ENCODE data around the gene C17orf100. TPM values are rescaled to one million over a fixed set of nuclear protein-coding genes. Genes with fewer than 3 reads are reported as not detected.

C17orf100 gene
- total and polyA plus RNA-seq, 8 donors = 1.3 to 7.6 (median 5.6) TPM

DNA sequence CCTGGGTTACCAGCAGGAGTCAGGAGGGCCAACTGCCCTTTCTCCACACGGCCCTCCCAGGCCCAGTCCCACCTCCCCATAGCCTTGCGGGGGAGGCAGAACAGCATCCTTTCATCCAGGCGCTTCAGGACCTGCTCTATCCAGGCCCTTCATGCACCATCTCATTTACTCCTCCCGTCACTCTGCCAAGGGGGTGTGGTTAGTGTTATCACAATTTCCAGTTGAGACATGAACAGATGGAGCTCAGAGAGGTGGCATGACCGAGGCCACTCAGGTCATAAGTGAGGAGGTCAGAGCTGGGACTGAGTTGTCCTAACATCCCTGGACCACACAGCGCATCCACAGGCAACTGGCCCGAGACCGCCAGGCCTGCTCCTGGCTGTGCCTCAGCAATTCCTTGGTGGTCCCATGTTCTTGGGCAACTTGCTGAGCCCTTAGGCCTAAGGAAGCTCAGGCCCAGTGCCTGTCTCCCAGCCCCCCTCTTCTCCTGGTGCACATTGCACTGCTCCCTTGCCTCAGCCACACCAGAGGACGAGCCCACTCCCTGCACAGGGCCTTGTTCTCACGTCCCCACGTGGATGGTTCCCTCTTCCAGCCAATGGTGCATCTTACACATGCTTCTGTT is 23.8 kb downstream of the C17orf100 start:
- no peaks in the 10 kb centered on the region for H3K9me3 ChIP-seq

DNA sequence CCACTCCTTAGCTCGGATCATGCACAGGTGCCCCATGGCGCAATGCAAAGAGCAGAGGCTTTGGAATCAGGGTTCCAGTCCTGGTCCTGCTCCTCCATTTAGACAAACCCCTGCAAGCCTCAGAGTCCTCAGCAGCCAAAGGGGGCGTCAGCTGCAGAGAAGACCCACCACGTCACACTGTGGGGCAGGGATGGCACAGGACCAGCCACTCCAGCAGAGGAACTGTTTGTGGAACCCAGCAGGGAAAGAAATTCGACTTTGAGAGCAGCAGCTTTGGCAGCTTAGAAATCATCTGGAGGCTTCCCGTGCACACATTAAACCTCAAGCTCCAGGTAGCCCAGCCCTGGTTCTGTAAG is 25.2 kb downstream of the C17orf100 start:
- H3K4me3 ChIP-seq = no peak overlapping the region
- H3K27ac ChIP-seq = no peak overlapping the region
- no peaks in the 10 kb centered on the region for H3K9me3 ChIP-seq
- DNase-seq = no peak
- H3K4me1 ChIP-seq = no peaks in the 10 kb centered on the region
- peaks cover 0 to 57% of the 10 kb centered on the region in 2 donors for H3K27me3 ChIP-seq
- intact Hi-C loops (cut with DNase I) = no loop called here
- TF ChIP-seq, protein P1, sequence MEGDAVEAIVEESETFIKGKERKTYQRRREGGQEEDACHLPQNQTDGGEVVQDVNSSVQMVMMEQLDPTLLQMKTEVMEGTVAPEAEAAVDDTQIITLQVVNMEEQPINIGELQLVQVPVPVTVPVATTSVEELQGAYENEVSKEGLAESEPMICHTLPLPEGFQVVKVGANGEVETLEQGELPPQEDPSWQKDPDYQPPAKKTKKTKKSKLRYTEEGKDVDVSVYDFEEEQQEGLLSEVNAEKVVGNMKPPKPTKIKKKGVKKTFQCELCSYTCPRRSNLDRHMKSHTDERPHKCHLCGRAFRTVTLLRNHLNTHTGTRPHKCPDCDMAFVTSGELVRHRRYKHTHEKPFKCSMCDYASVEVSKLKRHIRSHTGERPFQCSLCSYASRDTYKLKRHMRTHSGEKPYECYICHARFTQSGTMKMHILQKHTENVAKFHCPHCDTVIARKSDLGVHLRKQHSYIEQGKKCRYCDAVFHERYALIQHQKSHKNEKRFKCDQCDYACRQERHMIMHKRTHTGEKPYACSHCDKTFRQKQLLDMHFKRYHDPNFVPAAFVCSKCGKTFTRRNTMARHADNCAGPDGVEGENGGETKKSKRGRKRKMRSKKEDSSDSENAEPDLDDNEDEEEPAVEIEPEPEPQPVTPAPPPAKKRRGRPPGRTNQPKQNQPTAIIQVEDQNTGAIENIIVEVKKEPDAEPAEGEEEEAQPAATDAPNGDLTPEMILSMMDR (IDR thresholded peaks at IDR 0.05) = no peak
- ATAC-seq = no peak
- H3K36me3 ChIP-seq = no peaks in the 10 kb centered on the region

More for the DNA sequence above, 23.8 kb downstream of the C17orf100 start:
- no peaks in the 10 kb centered on the region for H3K36me3 ChIP-seq
- H3K27ac ChIP-seq = no peak overlapping the region
- intact Hi-C loops (cut with DNase I) = no loop called here
- DNase-seq (no peak), ATAC-seq (no peak)
- peaks cover 0 to 42% of the 10 kb centered on the region in 2 donors for H3K27me3 ChIP-seq
- H3K4me1 ChIP-seq = no peaks in the 10 kb centered on the region
- H3K4me3 ChIP-seq = no peak overlapping the region
- TF ChIP-seq, protein P1 (IDR thresholded peaks at IDR 0.05) = no peak

DNA sequence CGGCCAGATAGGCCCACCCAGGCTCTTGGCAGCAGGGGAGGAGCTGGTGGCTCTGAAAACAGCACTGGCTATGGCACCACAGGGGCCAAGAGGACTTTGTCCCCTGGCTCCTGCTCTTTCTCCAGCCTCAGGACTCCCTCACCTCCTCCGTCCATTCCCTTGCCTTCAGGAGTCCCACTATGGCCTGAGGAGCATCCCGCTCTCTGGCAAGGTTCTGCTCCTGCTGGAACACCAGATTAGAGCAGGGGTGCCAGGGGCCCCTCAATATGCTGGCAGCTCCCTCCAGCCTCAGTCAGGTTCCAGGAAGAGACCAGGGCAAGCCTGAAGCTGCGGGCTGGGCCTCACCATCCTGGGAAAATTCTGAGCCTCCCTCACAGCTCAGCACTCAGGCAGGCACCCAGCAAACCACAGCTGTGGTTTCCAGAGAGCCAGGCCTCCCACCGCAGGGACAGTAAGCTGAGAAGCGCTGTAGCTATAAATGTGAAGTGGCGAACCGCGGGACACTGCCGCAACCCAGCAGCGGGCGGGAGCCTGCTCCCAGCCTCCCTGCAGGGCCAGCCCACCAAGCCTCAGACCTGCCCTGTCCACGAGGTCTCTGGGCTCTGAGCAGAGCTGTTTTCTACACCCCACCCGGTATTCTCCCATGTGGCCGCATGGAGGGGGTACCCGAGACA is 25.7 kb downstream of the C17orf100 start:
- intact Hi-C loops (cut with DNase I) = no loop called here
- ATAC-seq (no peak), DNase-seq (no peak)
- Histone ChIP-seq H3K4me1 (no peaks in the 10 kb centered on the region), H3K27me3 (peaks cover 0 to 59% of the 10 kb centered on the region in 2 donors), H3K36me3 (no peaks in the 10 kb centered on the region), H3K27ac (no peak overlapping the region), H3K9me3 (no peaks in the 10 kb centered on the region), H3K4me3 (no peak overlapping the region)
- TF ChIP-seq, protein P1 (IDR thresholded peaks at IDR 0.05) = no peak

DNA sequence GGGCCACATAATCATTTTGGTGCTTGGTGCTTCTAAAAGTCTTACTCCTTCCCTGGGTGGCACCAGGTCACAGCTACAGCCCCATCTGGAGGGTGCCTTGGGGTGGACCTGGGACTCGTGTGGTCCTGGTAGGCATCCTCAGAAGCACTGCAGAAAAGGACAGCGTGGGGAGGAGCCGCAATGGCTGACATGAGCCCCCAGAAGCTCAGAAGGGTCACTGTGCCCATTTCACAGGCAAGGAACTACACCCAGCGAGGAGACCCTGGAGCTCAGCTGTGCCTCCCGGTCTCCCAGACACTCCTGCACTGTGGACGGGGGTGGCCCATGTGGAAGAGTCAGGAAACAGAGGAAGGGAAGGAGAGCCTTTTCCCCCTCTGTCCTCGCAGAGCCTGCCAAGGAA is 26.4 kb downstream of the C17orf100 start:
- Histone ChIP-seq H3K27me3 (peaks cover 0 to 59% of the 10 kb centered on the region in 2 donors), H3K4me3 (no peak overlapping the region), H3K4me1 (no peaks in the 10 kb centered on the region), H3K36me3 (no peaks in the 10 kb centered on the region), H3K9me3 (no peaks in the 10 kb centered on the region), H3K27ac (no peak overlapping the region)
- TF ChIP-seq, protein P1 (IDR thresholded peaks at IDR 0.05) = no peak
- ATAC-seq (no peak), DNase-seq (no peak)
- intact Hi-C loops (cut with DNase I) = no loop called here

DNA sequence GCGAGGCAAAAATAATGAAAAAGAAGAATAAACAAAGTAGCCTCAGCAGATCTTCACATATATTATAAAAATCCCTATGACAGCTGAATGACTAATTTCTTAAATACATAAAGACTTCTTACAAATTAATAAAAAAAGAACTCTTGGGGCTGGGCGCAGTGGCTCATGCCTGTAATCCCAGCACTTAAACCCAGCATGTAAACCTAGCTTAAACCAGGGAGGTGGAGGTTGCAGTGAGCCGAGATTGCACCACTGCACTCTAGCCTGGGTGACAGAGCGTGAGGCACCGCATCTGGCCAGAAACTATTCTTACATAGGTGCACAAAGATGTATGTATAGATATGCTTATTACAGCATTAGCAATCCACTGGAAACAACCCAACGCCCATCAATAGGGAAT is 27.7 kb downstream of the C17orf100 start:
- ATAC-seq = no peak
- Histone ChIP-seq H3K9me3 (no peaks in the 10 kb centered on the region), H3K36me3 (no peaks in the 10 kb centered on the region), H3K4me3 (no peak overlapping the region), H3K4me1 (no peaks in the 10 kb centered on the region), H3K27me3 (peaks cover 0 to 59% of the 10 kb centered on the region in 2 donors), H3K27ac (no peak overlapping the region)
- TF ChIP-seq, protein P1 (IDR thresholded peaks at IDR 0.05) = no peak
- no peak for DNase-seq
- intact Hi-C loops (cut with DNase I) = no loop called here
